Heart left ventricle (tissue), 13 donors: ENCODE measurements around the gene COL4A6.

ENCODE experiments used
- POLR2A ChIP-seq, 2 donors: fragments of 450-650 bp; IDR thresholded peaks; one replicate each; pipeline ENCODE4 v1.6.1; 2017; ENCODE audit warnings: antibody characterized with exemption in 2 of 2, mild to moderate bottlenecking in 2 of 2, moderate library complexity in 2 of 2
- TF ChIP-seq, protein P1 (sequence below), 12 donors: fragments of 200-600 bp; sonication (generic) in 4 of 12; IDR thresholded peaks; one replicate each; pipeline versions ENCODE4 v1.5.0 to v1.8.0; 2018 to 2022; ENCODE audit warnings: antibody characterized with exemption in 12 of 12, mild to moderate bottlenecking in 5 of 12
- donor health status: ischemic (EF 13 %, LVEDD 7.1; RV severe dilation, severe dysfunction).
- donor health status: DM: no; HTN: yes; CAD: no.
- donor health status: DM: no; HTN: no; CAD: no.
- donor health status: ischemic (EF 25% LVEDD 6.9; RV normal size, moderate dysfunction).
- donor health status: ischemic (EF 25% LVEDD 5.7; RV mildly dilated, moderate dysfunction).
- donor health status: ischemic (EF 35%, LVEDD 5.7; RV mildly dilated, moderate dysfunction).
- donor health status: nonischemic (EF 11% LVEDD 7.7; RV severe dilation, severe dysfunction).
- donor health status: DM: yes; HTN: yes; CAD: no.
- donor health status: PGD.
- donor health status: ischemic (EF 29% LVEDD 5.4; RV normal size, mild dysfunction).
- donor health status: nonischemic (EF 23%, LVEDD 6.1; RV moderate dilation, normal function).

DNA sequence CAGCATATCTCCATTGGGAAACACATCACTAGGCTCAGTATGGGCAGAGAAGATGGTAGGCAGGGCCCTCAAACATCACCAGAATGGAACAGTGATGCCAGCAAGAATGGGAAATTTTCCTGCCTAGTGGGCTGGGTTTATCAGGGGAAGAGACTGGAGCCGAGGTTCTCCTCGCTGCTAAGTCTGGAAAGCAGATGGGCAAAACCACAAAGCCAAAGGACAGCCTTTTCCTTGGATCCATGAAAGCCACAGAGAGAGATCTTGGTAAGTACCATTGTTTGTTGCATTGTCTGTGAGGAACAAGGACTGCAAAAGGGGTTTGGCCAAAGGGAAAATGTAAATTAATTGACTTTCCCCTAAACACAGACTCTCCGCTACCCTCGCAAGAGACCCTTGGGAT is 266.6 kb downstream of the COL4A6 start:
- TF ChIP-seq, protein P1, sequence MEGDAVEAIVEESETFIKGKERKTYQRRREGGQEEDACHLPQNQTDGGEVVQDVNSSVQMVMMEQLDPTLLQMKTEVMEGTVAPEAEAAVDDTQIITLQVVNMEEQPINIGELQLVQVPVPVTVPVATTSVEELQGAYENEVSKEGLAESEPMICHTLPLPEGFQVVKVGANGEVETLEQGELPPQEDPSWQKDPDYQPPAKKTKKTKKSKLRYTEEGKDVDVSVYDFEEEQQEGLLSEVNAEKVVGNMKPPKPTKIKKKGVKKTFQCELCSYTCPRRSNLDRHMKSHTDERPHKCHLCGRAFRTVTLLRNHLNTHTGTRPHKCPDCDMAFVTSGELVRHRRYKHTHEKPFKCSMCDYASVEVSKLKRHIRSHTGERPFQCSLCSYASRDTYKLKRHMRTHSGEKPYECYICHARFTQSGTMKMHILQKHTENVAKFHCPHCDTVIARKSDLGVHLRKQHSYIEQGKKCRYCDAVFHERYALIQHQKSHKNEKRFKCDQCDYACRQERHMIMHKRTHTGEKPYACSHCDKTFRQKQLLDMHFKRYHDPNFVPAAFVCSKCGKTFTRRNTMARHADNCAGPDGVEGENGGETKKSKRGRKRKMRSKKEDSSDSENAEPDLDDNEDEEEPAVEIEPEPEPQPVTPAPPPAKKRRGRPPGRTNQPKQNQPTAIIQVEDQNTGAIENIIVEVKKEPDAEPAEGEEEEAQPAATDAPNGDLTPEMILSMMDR (IDR thresholded peaks at IDR 0.05), result no peak
- no peak for TF ChIP-seq POLR2A (IDR thresholded peaks at IDR 0.05)
